Peyer's patch (tissue), 4 donors: ENCODE measurements around the gene HYDIN. TPM values are rescaled to one million over a fixed set of nuclear protein-coding genes. Genes with fewer than 3 reads are reported as not detected.
"Not testable (repeated sequence)": the region's sequence is repeated elsewhere in the genome, so short reads cannot be mapped to it uniquely, and the experiment has no call there.

ENCODE experiments used
- DNase-seq, 3 donors: peaks; one replicate each; pipeline ENCODE4 v3.0.0-alpha.2; 2017 to 2019
- H3K27ac ChIP-seq, 4 donors: fragments of 200-600 bp; sonication (generic); one replicate each; pipeline ENCODE4 v1.5.1; 2016 to 2019
- H3K27me3 ChIP-seq, 2 donors: fragments of 200-600 bp; sonication (generic); one replicate each; pipeline ENCODE4 v1.5.1; 2019
- H3K36me3 ChIP-seq, 3 donors: fragments of 200-600 bp; sonication (generic); one replicate each; pipeline ENCODE4 v1.5.1; 2016 to 2019
- H3K4me1 ChIP-seq, 4 donors: fragments of 200-600 bp; sonication (generic); one replicate each; pipeline ENCODE4 v1.5.1; 2016 to 2019
- H3K4me3 ChIP-seq, 4 donors: fragments of 200-600 bp; sonication (generic); 1 replicate in 3 of 4; 2 replicates in 1 of 4; pipeline ENCODE4 v1.5.1; 2016 to 2019; ENCODE audit warnings: mild to moderate bottlenecking in 1 of 4
- H3K9me3 ChIP-seq, 4 donors: fragments of 200-600 bp; sonication (generic); one replicate each; pipeline ENCODE4 v1.5.1; 2016 to 2019; ENCODE audit warnings: mild to moderate bottlenecking in 1 of 4
- total RNA-seq, 4 donors: library from RNA; depleted of rRNA; stranded (reverse); fragments of >200 nt; gene quantifications; one replicate each; pipeline ENCODE4 v1.1.0, GENCODE V29; 2016

The HYDIN gene
- total RNA-seq, 4 donors from 2014 or later, result 0.35 to 4.6 (median 3.3) TPM; not detected in 1

- not testable (repeated sequence) for H3K4me1 ChIP-seq, H3K27ac ChIP-seq, DNase-seq, H3K4me3 ChIP-seq, H3K36me3 ChIP-seq, H3K9me3 ChIP-seq, H3K27me3 ChIP-seq
These were observed 203.0 kb downstream of the HYDIN start for GRCh38 chr16:71027511-71027910.

GRCh38 chr16:71023851-71024439 is 206.6 kb downstream of the HYDIN start:
- H3K27ac ChIP-seq, H3K4me1 ChIP-seq, H3K27me3 ChIP-seq, H3K4me3 ChIP-seq, H3K36me3 ChIP-seq, H3K9me3 ChIP-seq, DNase-seq: not testable (repeated sequence)

- not testable (repeated sequence) for H3K27me3 ChIP-seq, H3K9me3 ChIP-seq, H3K4me1 ChIP-seq, DNase-seq, H3K27ac ChIP-seq, H3K36me3 ChIP-seq, H3K4me3 ChIP-seq
These were observed 208.5 kb downstream of the HYDIN start for GRCh38 chr16:71021961-71022537.

GRCh38 chr16:71019067-71019682 is 211.3 kb downstream of the HYDIN start:
- H3K27ac ChIP-seq, H3K36me3 ChIP-seq, H3K27me3 ChIP-seq, H3K9me3 ChIP-seq, H3K4me3 ChIP-seq, H3K4me1 ChIP-seq, DNase-seq: not testable (repeated sequence)

GRCh38 chr16:71015419-71015818 is 215.1 kb downstream of the HYDIN start:
- not testable (repeated sequence) for H3K4me1 ChIP-seq, H3K27me3 ChIP-seq, DNase-seq, H3K36me3 ChIP-seq, H3K4me3 ChIP-seq, H3K9me3 ChIP-seq, H3K27ac ChIP-seq

- H3K9me3 ChIP-seq, H3K4me1 ChIP-seq, H3K27ac ChIP-seq, DNase-seq, H3K36me3 ChIP-seq, H3K4me3 ChIP-seq, H3K27me3 ChIP-seq: not testable (repeated sequence)
These were observed 220.9 kb downstream of the HYDIN start for GRCh38 chr16:71009440-71010223.

- not testable (repeated sequence) for H3K9me3 ChIP-seq, H3K4me1 ChIP-seq, H3K4me3 ChIP-seq, DNase-seq, H3K27me3 ChIP-seq, H3K27ac ChIP-seq, H3K36me3 ChIP-seq
These were observed 224.0 kb downstream of the HYDIN start for GRCh38 chr16:71006516-71006915.

- H3K27ac ChIP-seq, DNase-seq: not testable (repeated sequence)
These were observed 230.8 kb downstream of the HYDIN start for GRCh38 chr16:70999735-71000134.

GRCh38 chr16:70995799-70996198 is 234.7 kb downstream of the HYDIN start:
- not testable (repeated sequence) for H3K36me3 ChIP-seq, H3K27ac ChIP-seq, H3K9me3 ChIP-seq, DNase-seq, H3K4me3 ChIP-seq, H3K27me3 ChIP-seq, H3K4me1 ChIP-seq

More at GRCh38 chr16:70999735-71000134, 230.8 kb downstream of the HYDIN start:
- not testable (repeated sequence) for H3K4me1 ChIP-seq, H3K9me3 ChIP-seq, H3K4me3 ChIP-seq, H3K36me3 ChIP-seq, H3K27me3 ChIP-seq

- not testable (repeated sequence) for H3K4me1 ChIP-seq, H3K27me3 ChIP-seq, DNase-seq, H3K36me3 ChIP-seq, H3K27ac ChIP-seq, H3K4me3 ChIP-seq, H3K9me3 ChIP-seq
These were observed 238.0 kb downstream of the HYDIN start for GRCh38 chr16:70992511-70992910.

GRCh38 chr16:70987019-70987715 is 243.4 kb downstream of the HYDIN start:
- H3K4me1 ChIP-seq, DNase-seq, H3K4me3 ChIP-seq, H3K27ac ChIP-seq, H3K27me3 ChIP-seq, H3K36me3 ChIP-seq, H3K9me3 ChIP-seq: not testable (repeated sequence)

GRCh38 chr16:70984675-70985074 is 245.8 kb downstream of the HYDIN start:
- not testable (repeated sequence) for H3K36me3 ChIP-seq, H3K4me3 ChIP-seq

GRCh38 chr16:70968332-70968731 is 262.2 kb downstream of the HYDIN start:
- not testable (repeated sequence) for H3K4me3 ChIP-seq

More at GRCh38 chr16:70984675-70985074, 245.8 kb downstream of the HYDIN start:
- H3K9me3 ChIP-seq, H3K27me3 ChIP-seq, H3K27ac ChIP-seq, DNase-seq, H3K4me1 ChIP-seq: not testable (repeated sequence)

GRCh38 chr16:70960169-70960568 is 270.4 kb downstream of the HYDIN start:
- H3K9me3 ChIP-seq, DNase-seq, H3K4me1 ChIP-seq, H3K27me3 ChIP-seq, H3K4me3 ChIP-seq, H3K36me3 ChIP-seq, H3K27ac ChIP-seq: not testable (repeated sequence)

More at GRCh38 chr16:70968332-70968731, 262.2 kb downstream of the HYDIN start:
- not testable (repeated sequence) for H3K9me3 ChIP-seq, H3K36me3 ChIP-seq, DNase-seq, H3K27me3 ChIP-seq, H3K4me1 ChIP-seq, H3K27ac ChIP-seq
